ENCODE data around the gene PIP4K2B. TPM values are rescaled to one million over a fixed set of nuclear protein-coding genes. Genes with fewer than 3 reads are reported as not detected.

Gene PIP4K2B
- total RNA-seq, 4 donors from 2014 or later: 19.5 to 45.4 (median 33.6) TPM

GRCh38 chr17:38719289-38719942 lies 79.9 kb downstream of the PIP4K2B start:
- no peak overlapping the region for H3K4me3 ChIP-seq (ENCODE audit: low read depth, poor library complexity, severe bottlenecking)
- DNase-seq (ENCODE audit: low spot score in 2 of 2): no peak
- intact Hi-C loops (cut with DNase I; ENCODE audit: low total_unique reads): no loop called here
- no peak for TF ChIP-seq POLR2A (IDR thresholded peaks at IDR 0.05)
- no peak for TF ChIP-seq CTCF (IDR thresholded peaks at IDR 0.05)
- 72 to 82% methylated on average over 20 to 29 of the region's 29 CpGs for WGBS, 2 donors

- no peak for DNase-seq (ENCODE audit: low spot score in 2 of 2)
- no peak for TF ChIP-seq POLR2A (IDR thresholded peaks at IDR 0.05)
- TF ChIP-seq CTCF (IDR thresholded peaks at IDR 0.05): no peak
- WGBS, 2 donors: 70 to 74% methylated on average over 12 of the region's 12 CpGs
- intact Hi-C loops (cut with DNase I; ENCODE audit: low total_unique reads): no loop called here
- no peak overlapping the region for H3K4me3 ChIP-seq (ENCODE audit: low read depth, poor library complexity, severe bottlenecking)
Observed at GRCh38 chr17:38717139-38717745, 82.1 kb downstream of the PIP4K2B start.

- H3K4me3 ChIP-seq (ENCODE audit: low read depth, poor library complexity, severe bottlenecking): no peak overlapping the region
- 91 to 96% methylated on average over 18 of the region's 18 CpGs for WGBS, 2 donors
- intact Hi-C loops (cut with DNase I; ENCODE audit: low total_unique reads): no loop called here
- no peak for DNase-seq (ENCODE audit: low spot score in 2 of 2)
- TF ChIP-seq CTCF (IDR thresholded peaks at IDR 0.05) (no peak), POLR2A (IDR thresholded peaks at IDR 0.05) (no peak)
Observed at GRCh38 chr17:38716368-38717005, 82.9 kb downstream of the PIP4K2B start.

Small RNAs within 50 kb of the gene (microRNA-seq; reads per million reads assigned to microRNA genes)
- 0 reads per million in 2 donors for gene MIR4726 (ENCODE audit: borderline number of aligned reads in 1 of 2, borderline replicate concordance in 2 of 2)
- gene MIR4727 (ENCODE audit: borderline number of aligned reads in 1 of 2, borderline replicate concordance in 2 of 2): 0 to 1.1 reads per million in 2 donors

Other genes with a start within 250 kb of the PIP4K2B start
- 10 to 100 TPM; 12.0 to 20.2 (median 15.6) TPM for gene SRCIN1, start 193.6 kb downstream of the PIP4K2B start, total RNA-seq
- gene EPOP, start 124.6 kb downstream of the PIP4K2B start, total RNA-seq: 1 to 10 TPM; 1.8 to 8.7 (median 3.3) TPM
- gene MLLT6, start 94.3 kb downstream of the PIP4K2B start, total RNA-seq: 10 to 100 TPM; 46.1 to 85.0 (median 54.0) TPM
- gene CISD3, start 69.2 kb downstream of the PIP4K2B start, total RNA-seq: 1 to 10 TPM; 3.7 to 7.8 (median 5.4) TPM
- gene PCGF2, start 51.2 kb downstream of the PIP4K2B start, total RNA-seq: 10 to 100 TPM in 1 of 4 donors, 1 to 10 TPM in 3; 7.5 to 11.4 (median 8.6) TPM
- gene PSMB3, start 46.8 kb downstream of the PIP4K2B start, total RNA-seq: 100 to 1,000 TPM; 115 to 149 (median 139) TPM
- 10 to 100 TPM; 24.2 to 49.8 (median 33.3) TPM for gene CWC25, start 25.8 kb upstream of the PIP4K2B start, total RNA-seq
- 1,000 to 10,000 TPM; 1,475 to 2,290 (median 1,639) TPM for gene RPL23, start 54.2 kb upstream of the PIP4K2B start, total RNA-seq
- 10 to 100 TPM; 51.8 to 76.2 (median 63.9) TPM for gene LASP1, start 70.5 kb upstream of the PIP4K2B start, total RNA-seq
- not detected for gene FBXO47, start 167.8 kb upstream of the PIP4K2B start, total RNA-seq

Measured in lower leg skin (tissue), 4 donors.